ENCODE data around the gene ASB2. TPM values are rescaled to one million over a fixed set of nuclear protein-coding genes. Genes with fewer than 3 reads are reported as not detected.

ASB2 gene
- polyA plus RNA-seq, 1 of the 3 experiments (the other 2 are of a cell fraction): 0.15 TPM

DNA sequence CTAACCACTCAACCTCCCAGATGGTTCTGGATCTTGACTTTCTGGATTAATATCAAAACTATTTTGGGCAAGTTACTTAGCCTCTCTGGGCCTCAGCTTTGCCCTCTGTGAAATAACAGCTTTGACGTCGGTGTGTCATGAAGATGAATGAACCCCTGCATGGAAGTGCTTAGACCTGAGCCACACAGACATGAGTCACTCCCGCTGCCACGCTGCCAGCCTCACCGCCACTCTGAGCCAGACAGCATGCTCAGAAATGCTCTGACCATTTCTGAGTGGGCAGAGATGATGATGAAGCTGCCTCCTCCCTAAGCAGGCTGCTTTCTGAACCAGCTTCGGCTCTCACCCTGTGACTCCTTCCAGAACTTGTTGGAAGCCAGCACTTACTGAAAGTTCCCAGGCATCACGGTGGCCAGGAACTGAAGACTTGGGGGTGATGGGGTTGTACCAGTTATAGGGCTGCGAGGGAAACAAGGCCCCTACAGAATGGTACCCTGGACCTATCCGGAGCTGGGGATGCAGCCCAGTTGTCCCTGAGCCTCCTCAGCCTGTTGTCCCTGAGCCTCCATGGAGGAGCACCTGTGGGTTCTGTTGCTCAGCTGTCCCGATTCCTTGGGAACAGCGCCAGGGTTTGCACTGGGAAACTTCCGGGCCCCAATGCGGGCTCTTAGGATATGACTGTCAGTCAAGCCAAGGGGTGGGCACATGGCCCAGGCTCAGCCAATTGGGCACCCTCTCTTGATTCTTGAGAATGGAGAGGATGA lies 18.7 kb upstream of the ASB2 start:
- H3K4me2 ChIP-seq: peak overlapping the region; percentile 69
- POLR2A ChIA-PET: no interaction called here
- H3K36me3 ChIP-seq (replicated peaks in 1 of 2; ENCODE audit: control insufficient read depth in 1 of 2, insufficient read depth in 2 of 2, low read length in 1 of 2): no peaks in the 10 kb centered on the region
- no peaks in the 10 kb centered on the region for H3K27me3 ChIP-seq (ENCODE audit: insufficient read depth)
- H4K20me1 ChIP-seq (ENCODE audit: insufficient read depth): no peaks in the 10 kb centered on the region
- WGBS (ENCODE audit: low lambda C conversion rate): 2% methylated on average over 6 of the region's 13 CpGs
- DNase-seq: no peak
- no peak overlapping the region for H3K4me3 ChIP-seq (ENCODE audit: low read depth in 2 of 2, low read length in 1 of 2)
- H3K9me2 ChIP-seq: no peaks in the 10 kb centered on the region
- peaks cover 0 to 11% of the 10 kb centered on the region in 2 experiments; a peak in 3 of 4 replicates for H3K4me1 ChIP-seq (ENCODE audit: control insufficient read depth in 1 of 2, insufficient read depth in 2 of 2, low read depth in 1 of 2, low read length in 1 of 2)
- peaks cover 10% of the 10 kb centered on the region for H3F3A ChIP-seq (replicated peaks; ENCODE audit: insufficient read depth)
- peak overlapping the region in 1 of 2 experiments; percentile 90; a peak in 2 of 4 replicates for H3K27ac ChIP-seq (ENCODE audit: low read depth in 2 of 2, low read length in 1 of 2)
- peak overlapping the region; percentile 47; the same call in 1 of the 2 replicates for H2AFZ ChIP-seq (ENCODE audit: low read depth)
- CTCF ChIA-PET: interaction anchor here (1.1 to 11.9 kb wide), 2 partner anchors 57 to 340 kb away, joined by 3 to 219 read pairs; no protein-coding TSS in a partner anchor
- H3K79me2 ChIP-seq (ENCODE audit: insufficient read depth): no peaks in the 10 kb centered on the region
- no peaks in the 10 kb centered on the region for H3K9me3 ChIP-seq
- peak overlapping the region; percentile 62; the same call in 1 of the 2 replicates for H3K9ac ChIP-seq
- TF ChIP-seq EZH2phosphoT487 (IDR thresholded peaks at IDR 0.05; ENCODE audit: borderline replicate concordance, low read depth) (no peak), TCF12 (IDR thresholded peaks at IDR 0.05) (peak; percentile 94), USF1 (IDR thresholded peaks at IDR 0.05; ENCODE audit: borderline replicate concordance, low read depth) (peak; percentile 25; the same call in 1 of the 2 replicates), NFIC (IDR thresholded peaks at IDR 0.05; ENCODE audit: borderline replicate concordance) (peak; percentile 80), RXRA (IDR thresholded peaks at IDR 0.05; ENCODE audit: borderline replicate concordance, low read depth) (peak; percentile 72; the same call in 1 of the 2 replicates), ELF1 (IDR thresholded peaks at IDR 0.05) (no peak), RCOR1 (IDR thresholded peaks at IDR 0.05; ENCODE audit: low read length) (no peak), FOXJ3 (CRISPR knock-in tag; IDR thresholded peaks at IDR 0.05) (no peak), IRF3 (IDR thresholded peaks at IDR 0.05; ENCODE audit: low read depth, low read length) (no peak), RFX5 (IDR thresholded peaks at IDR 0.05; ENCODE audit: low read length) (no peak), EP300 (IDR thresholded peaks at IDR 0.05; ENCODE audit: borderline replicate concordance in 1 of 2, low read depth in 1 of 2, low read length in 1 of 2) (peak in 1 of 2 experiments; percentile 90; a peak in 2 of 4 replicates), TEAD4 (IDR thresholded peaks at IDR 0.05; ENCODE audit: borderline replicate concordance, insufficient read depth) (peak; percentile 64; the same call in 1 of the 2 replicates), SIN3A (IDR thresholded peaks at IDR 0.05; ENCODE audit: borderline replicate concordance, low read depth, low read length) (0 out of 2 replicates have a peak, but pooled peaks have one; percentile 70), SMC3 (IDR thresholded peaks at IDR 0.05; ENCODE audit: low read depth, low read length) (no peak), POLR2AphosphoS5 (IDR thresholded peaks at IDR 0.05; ENCODE audit: low read depth, low read length) (peak; percentile 40; the same call in 1 of the 2 replicates), FOSL2 (IDR thresholded peaks at IDR 0.05; ENCODE audit: borderline replicate concordance, low read depth) (peak; percentile 93), MXI1 (IDR thresholded peaks at IDR 0.05; ENCODE audit: low read depth, low read length) (no peak), MEF2A (IDR thresholded peaks at IDR 0.05; ENCODE audit: borderline replicate concordance, low read depth) (peak; percentile 93), PBX3 (IDR thresholded peaks at IDR 0.05) (peak; percentile 98)
- TF ChIP-seq, protein P1, sequence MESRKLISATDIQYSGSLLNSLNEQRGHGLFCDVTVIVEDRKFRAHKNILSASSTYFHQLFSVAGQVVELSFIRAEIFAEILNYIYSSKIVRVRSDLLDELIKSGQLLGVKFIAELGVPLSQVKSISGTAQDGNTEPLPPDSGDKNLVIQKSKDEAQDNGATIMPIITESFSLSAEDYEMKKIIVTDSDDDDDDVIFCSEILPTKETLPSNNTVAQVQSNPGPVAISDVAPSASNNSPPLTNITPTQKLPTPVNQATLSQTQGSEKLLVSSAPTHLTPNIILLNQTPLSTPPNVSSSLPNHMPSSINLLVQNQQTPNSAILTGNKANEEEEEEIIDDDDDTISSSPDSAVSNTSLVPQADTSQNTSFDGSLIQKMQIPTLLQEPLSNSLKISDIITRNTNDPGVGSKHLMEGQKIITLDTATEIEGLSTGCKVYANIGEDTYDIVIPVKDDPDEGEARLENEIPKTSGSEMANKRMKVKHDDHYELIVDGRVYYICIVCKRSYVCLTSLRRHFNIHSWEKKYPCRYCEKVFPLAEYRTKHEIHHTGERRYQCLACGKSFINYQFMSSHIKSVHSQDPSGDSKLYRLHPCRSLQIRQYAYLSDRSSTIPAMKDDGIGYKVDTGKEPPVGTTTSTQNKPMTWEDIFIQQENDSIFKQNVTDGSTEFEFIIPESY (IDR thresholded peaks at IDR 0.05; ENCODE audit: borderline replicate concordance, low read depth): no peak
- TF ChIP-seq, protein P2, sequence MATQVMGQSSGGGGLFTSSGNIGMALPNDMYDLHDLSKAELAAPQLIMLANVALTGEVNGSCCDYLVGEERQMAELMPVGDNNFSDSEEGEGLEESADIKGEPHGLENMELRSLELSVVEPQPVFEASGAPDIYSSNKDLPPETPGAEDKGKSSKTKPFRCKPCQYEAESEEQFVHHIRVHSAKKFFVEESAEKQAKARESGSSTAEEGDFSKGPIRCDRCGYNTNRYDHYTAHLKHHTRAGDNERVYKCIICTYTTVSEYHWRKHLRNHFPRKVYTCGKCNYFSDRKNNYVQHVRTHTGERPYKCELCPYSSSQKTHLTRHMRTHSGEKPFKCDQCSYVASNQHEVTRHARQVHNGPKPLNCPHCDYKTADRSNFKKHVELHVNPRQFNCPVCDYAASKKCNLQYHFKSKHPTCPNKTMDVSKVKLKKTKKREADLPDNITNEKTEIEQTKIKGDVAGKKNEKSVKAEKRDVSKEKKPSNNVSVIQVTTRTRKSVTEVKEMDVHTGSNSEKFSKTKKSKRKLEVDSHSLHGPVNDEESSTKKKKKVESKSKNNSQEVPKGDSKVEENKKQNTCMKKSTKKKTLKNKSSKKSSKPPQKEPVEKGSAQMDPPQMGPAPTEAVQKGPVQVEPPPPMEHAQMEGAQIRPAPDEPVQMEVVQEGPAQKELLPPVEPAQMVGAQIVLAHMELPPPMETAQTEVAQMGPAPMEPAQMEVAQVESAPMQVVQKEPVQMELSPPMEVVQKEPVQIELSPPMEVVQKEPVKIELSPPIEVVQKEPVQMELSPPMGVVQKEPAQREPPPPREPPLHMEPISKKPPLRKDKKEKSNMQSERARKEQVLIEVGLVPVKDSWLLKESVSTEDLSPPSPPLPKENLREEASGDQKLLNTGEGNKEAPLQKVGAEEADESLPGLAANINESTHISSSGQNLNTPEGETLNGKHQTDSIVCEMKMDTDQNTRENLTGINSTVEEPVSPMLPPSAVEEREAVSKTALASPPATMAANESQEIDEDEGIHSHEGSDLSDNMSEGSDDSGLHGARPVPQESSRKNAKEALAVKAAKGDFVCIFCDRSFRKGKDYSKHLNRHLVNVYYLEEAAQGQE (IDR thresholded peaks at IDR 0.05; ENCODE audit: low read depth, low read length): no peak
- TF ChIP-seq, protein P3, sequence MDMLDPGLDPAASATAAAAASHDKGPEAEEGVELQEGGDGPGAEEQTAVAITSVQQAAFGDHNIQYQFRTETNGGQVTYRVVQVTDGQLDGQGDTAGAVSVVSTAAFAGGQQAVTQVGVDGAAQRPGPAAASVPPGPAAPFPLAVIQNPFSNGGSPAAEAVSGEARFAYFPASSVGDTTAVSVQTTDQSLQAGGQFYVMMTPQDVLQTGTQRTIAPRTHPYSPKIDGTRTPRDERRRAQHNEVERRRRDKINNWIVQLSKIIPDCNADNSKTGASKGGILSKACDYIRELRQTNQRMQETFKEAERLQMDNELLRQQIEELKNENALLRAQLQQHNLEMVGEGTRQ (IDR thresholded peaks at IDR 0.05; ENCODE audit: borderline replicate concordance, low read depth, low read length): no peak

All from SK-N-SH (cell line).